ENCODE results near the gene LMAN2. TPM values are rescaled to one million over a fixed set of nuclear protein-coding genes. Genes with fewer than 3 reads are reported as not detected.
A peak's percentile ranks its signal among the peaks of the same experiment; 100 is the strongest.

Gene LMAN2
- total RNA-seq, 1 donor from 2014 or later: 75.6 TPM

GRCh38 chr5:177294632-177295031 is 56.8 kb downstream of the LMAN2 start:
- Mint-ChIP-seq H3K9me3 (ENCODE audit: unreplicated experiment) (peaks cover 6% of the 10 kb centered on the region), H3K4me1 (ENCODE audit: low read depth, unreplicated experiment) (peaks cover 6% of the 10 kb centered on the region), H3K4me3 (ENCODE audit: unreplicated experiment) (no peak overlapping the region), H3K27me3 (ENCODE audit: unreplicated experiment) (peaks cover 11% of the 10 kb centered on the region), H3K27ac (ENCODE audit: unreplicated experiment) (no peak overlapping the region), H3K36me3 (ENCODE audit: unreplicated experiment) (peaks cover 5% of the 10 kb centered on the region)
- no peak for DNase-seq
- TF ChIP-seq CTCF (IDR thresholded peaks at IDR 0.05; ENCODE audit: partially characterized antibody, unreplicated experiment): no peak

- DNase-seq: no peak
- H3K4me3 Mint-ChIP-seq (ENCODE audit: unreplicated experiment): no peak overlapping the region
- H3K4me1 Mint-ChIP-seq (ENCODE audit: low read depth, unreplicated experiment): peaks cover 4% of the 10 kb centered on the region
- H3K9me3 Mint-ChIP-seq (ENCODE audit: unreplicated experiment): peaks cover 6% of the 10 kb centered on the region
- peaks cover 5% of the 10 kb centered on the region for H3K36me3 Mint-ChIP-seq (ENCODE audit: unreplicated experiment)
- H3K27ac Mint-ChIP-seq (ENCODE audit: unreplicated experiment): no peak overlapping the region
- peaks cover 10% of the 10 kb centered on the region for H3K27me3 Mint-ChIP-seq (ENCODE audit: unreplicated experiment)
- TF ChIP-seq CTCF (IDR thresholded peaks at IDR 0.05; ENCODE audit: partially characterized antibody, unreplicated experiment): no peak
These were observed 57.5 kb downstream of the LMAN2 start for GRCh38 chr5:177293819-177294581.

- DNase-seq: no peak
- Mint-ChIP-seq H3K36me3 (ENCODE audit: unreplicated experiment) (peaks cover 5% of the 10 kb centered on the region), H3K9me3 (ENCODE audit: unreplicated experiment) (peaks cover 6% of the 10 kb centered on the region), H3K4me1 (ENCODE audit: low read depth, unreplicated experiment) (peaks cover 4% of the 10 kb centered on the region), H3K27ac (ENCODE audit: unreplicated experiment) (no peak overlapping the region), H3K27me3 (ENCODE audit: unreplicated experiment) (peaks cover 7% of the 10 kb centered on the region), H3K4me3 (ENCODE audit: unreplicated experiment) (no peak overlapping the region)
- TF ChIP-seq CTCF (IDR thresholded peaks at IDR 0.05; ENCODE audit: partially characterized antibody, unreplicated experiment): no peak
These were observed 59.7 kb downstream of the LMAN2 start for GRCh38 chr5:177291735-177292134.

GRCh38 chr5:177290816-177291596 is 60.5 kb downstream of the LMAN2 start:
- Mint-ChIP-seq H3K36me3 (ENCODE audit: unreplicated experiment) (peaks cover 5% of the 10 kb centered on the region), H3K4me3 (ENCODE audit: unreplicated experiment) (no peak overlapping the region), H3K4me1 (ENCODE audit: low read depth, unreplicated experiment) (peaks cover 4% of the 10 kb centered on the region), H3K27me3 (ENCODE audit: unreplicated experiment) (peaks cover 4% of the 10 kb centered on the region), H3K27ac (ENCODE audit: unreplicated experiment) (peak overlapping the region; percentile 34), H3K9me3 (ENCODE audit: unreplicated experiment) (peaks cover 3% of the 10 kb centered on the region)
- TF ChIP-seq CTCF (IDR thresholded peaks at IDR 0.05; ENCODE audit: partially characterized antibody, unreplicated experiment): no peak
- DNase-seq: no peak

GRCh38 chr5:177288191-177288590 is 63.3 kb downstream of the LMAN2 start:
- H3K27me3 Mint-ChIP-seq (ENCODE audit: unreplicated experiment): peaks cover 2% of the 10 kb centered on the region
- H3K4me1 Mint-ChIP-seq (ENCODE audit: low read depth, unreplicated experiment): no peaks in the 10 kb centered on the region

More at GRCh38 chr5:177288191-177288590, 63.3 kb downstream of the LMAN2 start:
- DNase-seq: no peak
- TF ChIP-seq CTCF (IDR thresholded peaks at IDR 0.05; ENCODE audit: partially characterized antibody, unreplicated experiment): no peak
- Mint-ChIP-seq H3K36me3 (ENCODE audit: unreplicated experiment) (no peaks in the 10 kb centered on the region), H3K4me3 (ENCODE audit: unreplicated experiment) (no peak overlapping the region), H3K27ac (ENCODE audit: unreplicated experiment) (no peak overlapping the region), H3K9me3 (ENCODE audit: unreplicated experiment) (peaks cover 2% of the 10 kb centered on the region)
